GM21737 (cell line): ENCODE measurements around the gene FTO.
A peak's percentile ranks its signal among the peaks of the same experiment; 100 is the strongest.

Experiments used
- ATAC-seq: cut with Tn5 transposase; IDR thresholded peaks from one replicate; pipeline ENCODE4 v1.9.1; 2021; ENCODE audit warnings: mild to moderate bottlenecking, moderate library complexity; ENCODE audit not compliant: unreplicated experiment

FTO gene

GRCh38 chr16:53752560-53752959, 48.6 kb downstream of the FTO start:
- ATAC-seq, result no peak

- no peak for ATAC-seq
Measured at GRCh38 chr16:53753431-53753830, 49.5 kb downstream of the FTO start.

GRCh38 chr16:53755026-53755910, 51.3 kb downstream of the FTO start:
- no peak for ATAC-seq

GRCh38 chr16:53756275-53756996, 52.5 kb downstream of the FTO start:
- ATAC-seq, result no peak

- no peak for ATAC-seq
Measured at GRCh38 chr16:53757971-53758609, 54.1 kb downstream of the FTO start.

- ATAC-seq, result no peak
Measured at GRCh38 chr16:53761962-53762703, 58.2 kb downstream of the FTO start.

GRCh38 chr16:53766304-53767016, 62.5 kb downstream of the FTO start:
- ATAC-seq, result no peak

GRCh38 chr16:53768167-53768566, 64.2 kb downstream of the FTO start:
- ATAC-seq, result no peak

- no peak for ATAC-seq
Measured at GRCh38 chr16:53768593-53768992, 64.6 kb downstream of the FTO start.

GRCh38 chr16:53769185-53769584, 65.2 kb downstream of the FTO start:
- ATAC-seq, result no peak

- no peak for ATAC-seq
Measured at GRCh38 chr16:53769787-53770186, 65.8 kb downstream of the FTO start.

- no peak for ATAC-seq
Measured at GRCh38 chr16:53770641-53771040, 66.7 kb downstream of the FTO start.

- ATAC-seq, result no peak
Measured at GRCh38 chr16:53771655-53772497, 67.9 kb downstream of the FTO start.

- peak; percentile 63 for ATAC-seq
Measured at GRCh38 chr16:53773150-53773846, 69.3 kb downstream of the FTO start.

GRCh38 chr16:53773881-53774280, 69.9 kb downstream of the FTO start:
- ATAC-seq, result no peak

GRCh38 chr16:53775106-53775820, 71.3 kb downstream of the FTO start:
- ATAC-seq, result no peak

- no peak for ATAC-seq
Measured at GRCh38 chr16:53775821-53776431, 72.0 kb downstream of the FTO start.

GRCh38 chr16:53779186-53779585, 75.2 kb downstream of the FTO start:
- ATAC-seq, result no peak
